Activated CD4-positive, alpha-beta T cell treated with anti-CD3 and anti-CD28 coated beads for 1 hour (primary cell): Measurements from ENCODE around the gene NRARP.
"Not testable (repeated sequence)": the region's sequence is repeated elsewhere in the genome, so short reads cannot be mapped to it uniquely, and the experiment has no call there.

Experiments used
- DNase-seq: peaks from one replicate; pipeline ENCODE4 v3.0.0-alpha.2; 2020

NRARP gene

DNA sequence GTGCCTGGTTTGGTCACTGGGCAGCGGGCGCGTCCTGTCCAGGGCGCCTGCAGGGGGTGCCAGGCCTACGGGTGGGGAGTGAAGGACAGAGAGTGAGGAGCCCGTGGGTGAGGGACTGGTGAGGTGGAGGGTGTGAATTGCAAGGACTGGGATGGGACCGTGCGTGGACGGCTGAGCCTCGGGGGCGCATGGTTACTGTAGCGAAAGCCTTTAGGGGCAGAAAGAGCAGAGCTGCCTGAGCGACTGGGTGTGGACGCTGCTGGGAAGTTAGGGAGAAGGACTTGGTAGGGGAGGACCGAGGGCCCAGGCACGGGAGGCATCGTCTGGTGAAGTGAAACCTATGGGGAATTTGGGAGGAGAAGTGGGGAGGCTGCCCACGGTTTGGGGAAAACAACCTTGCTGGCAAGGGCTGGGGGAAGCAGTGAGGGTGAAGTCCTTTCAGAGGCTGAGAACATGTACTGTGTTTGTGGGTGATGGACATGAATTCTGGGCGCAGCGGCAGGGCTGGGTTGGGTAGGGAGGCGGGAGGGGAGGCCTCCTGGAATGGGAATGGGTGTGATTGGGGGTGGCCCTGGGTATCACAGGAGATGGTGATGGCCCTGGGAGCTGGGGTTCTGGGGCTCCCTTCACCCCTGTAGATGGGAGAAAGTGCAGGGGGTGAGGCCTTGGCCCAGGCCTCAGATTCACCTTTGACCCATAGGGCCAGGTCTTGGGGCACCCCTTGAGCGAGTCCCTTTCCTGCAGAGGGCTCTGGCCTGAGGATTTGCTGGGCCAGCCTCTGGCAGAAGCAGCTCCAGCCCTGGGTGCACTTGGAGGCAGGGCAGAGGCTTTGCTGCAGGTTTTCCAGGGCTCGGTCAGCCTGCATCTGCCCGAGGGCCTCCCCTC, 26.2 kb downstream of the NRARP start:
- no peak for DNase-seq

DNA sequence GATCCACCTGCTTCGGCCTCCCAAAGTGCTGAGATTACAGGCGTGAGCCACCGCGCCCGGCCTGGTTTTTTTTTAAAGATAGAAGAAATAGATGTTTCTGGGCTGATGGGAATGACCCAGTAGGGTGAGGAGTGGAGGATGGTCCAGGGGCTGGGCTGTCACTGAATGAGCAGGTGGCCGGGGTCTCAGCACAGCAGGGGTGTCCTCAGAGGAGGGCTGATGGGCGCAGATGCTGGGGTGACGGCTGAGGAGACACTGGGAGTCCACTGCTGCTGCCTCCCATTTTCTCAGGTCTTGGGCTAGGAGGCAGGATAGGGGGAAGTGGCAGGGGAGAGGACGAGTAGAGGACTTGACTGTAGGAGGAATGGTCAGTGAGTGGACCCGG, 26.9 kb downstream of the NRARP start:
- DNase-seq = no peak

DNA sequence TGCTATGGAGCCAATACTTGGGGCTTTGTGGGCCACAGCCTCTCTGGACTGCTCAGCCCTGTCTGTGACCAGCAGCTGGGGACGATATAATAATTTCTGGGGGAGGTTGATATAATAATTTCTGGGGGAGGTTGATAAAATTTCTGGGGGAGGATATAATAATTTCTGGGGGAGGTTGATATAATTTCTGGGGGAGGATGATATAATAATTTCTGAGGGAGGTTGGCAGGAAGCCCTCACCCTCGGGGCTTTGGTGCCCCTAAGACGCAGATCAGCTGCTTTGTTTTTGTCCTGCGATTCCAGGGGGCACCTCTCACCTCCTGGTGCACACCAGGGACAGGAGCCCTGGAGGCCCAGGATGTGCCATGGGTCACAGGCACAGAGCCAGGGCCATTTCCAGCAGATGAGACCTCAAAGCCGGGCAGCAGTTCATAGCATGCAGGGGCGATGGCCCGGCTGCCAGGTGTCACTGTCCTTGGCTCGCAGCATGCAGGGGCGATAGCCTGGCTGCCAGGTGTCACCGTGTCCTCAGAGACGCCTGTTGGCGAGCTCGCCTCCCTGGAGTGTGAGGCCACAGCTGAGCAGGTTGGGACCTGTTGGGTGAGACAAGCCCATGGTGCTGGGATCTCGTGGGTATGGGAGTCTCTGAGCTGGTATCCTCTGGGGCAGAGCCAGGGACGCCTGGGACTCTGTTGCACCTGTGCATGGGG, 28.3 kb downstream of the NRARP start:
- DNase-seq = no peak

- DNase-seq = no peak
Measured at GRCh38 chr9:137273095-137273490, 29.0 kb downstream of the NRARP start.

- no peak for DNase-seq
Measured at GRCh38 chr9:137272241-137273094, 29.6 kb downstream of the NRARP start.

DNA sequence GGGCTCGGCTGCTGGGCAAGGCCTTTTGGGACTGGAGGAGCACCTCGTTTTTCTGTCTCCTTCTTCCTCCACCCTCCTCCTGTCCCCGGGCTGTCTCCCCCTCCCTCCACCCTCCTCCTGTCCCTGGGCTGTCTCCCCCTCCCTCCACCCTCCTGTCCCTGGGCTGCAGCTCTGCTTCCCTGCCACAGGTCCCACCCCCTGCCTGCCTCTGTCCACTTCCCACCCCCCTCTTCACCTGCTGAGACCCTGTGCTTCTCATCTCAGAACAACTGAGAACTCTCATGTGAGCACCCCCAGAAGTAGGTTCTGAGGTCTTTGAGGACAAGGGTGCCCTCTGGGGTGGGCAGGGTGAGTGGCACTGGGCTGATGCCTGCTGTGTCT, 30.4 kb downstream of the NRARP start:
- DNase-seq = no peak

DNA sequence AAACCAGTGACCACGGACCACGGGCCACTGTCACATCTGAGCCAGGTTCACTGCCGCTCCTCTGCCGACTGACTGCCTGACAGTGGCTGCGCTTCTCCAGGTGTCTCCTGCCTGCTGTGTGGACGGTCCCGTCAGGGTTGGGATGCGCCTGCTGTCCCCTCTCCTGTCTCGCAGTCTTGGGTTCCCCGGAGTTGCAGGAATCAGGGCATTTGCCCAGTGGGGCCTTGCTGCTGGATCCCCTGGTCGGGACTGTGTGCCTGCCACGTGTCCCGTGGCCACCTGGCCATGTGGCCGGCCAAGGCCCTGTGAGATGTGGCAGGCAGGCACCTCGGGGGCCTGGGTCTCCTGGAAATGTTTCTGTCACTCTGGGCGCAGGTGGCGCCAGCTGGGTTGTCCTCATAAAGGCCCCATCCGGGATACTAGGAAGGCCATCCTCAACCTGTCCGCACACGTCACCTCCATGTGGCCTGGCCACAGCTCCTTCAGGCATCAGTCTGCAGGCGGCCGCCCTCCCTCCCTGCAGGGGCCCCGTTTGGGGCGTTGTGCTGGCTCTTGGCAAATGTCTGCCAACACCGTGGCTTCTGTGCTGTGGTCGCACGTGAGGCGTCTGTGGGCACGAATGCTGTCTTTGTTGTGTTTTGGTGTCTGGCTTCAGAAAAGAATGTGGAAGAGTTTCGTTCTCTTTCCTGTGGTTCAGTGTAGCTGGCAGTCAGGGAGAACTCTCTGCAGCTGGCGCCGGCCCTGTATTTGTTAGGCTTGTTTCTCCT, 31.0 kb downstream of the NRARP start:
- no peak for DNase-seq

- no peak for DNase-seq
Measured at GRCh38 chr9:137269231-137269772, 32.8 kb downstream of the NRARP start.

DNA sequence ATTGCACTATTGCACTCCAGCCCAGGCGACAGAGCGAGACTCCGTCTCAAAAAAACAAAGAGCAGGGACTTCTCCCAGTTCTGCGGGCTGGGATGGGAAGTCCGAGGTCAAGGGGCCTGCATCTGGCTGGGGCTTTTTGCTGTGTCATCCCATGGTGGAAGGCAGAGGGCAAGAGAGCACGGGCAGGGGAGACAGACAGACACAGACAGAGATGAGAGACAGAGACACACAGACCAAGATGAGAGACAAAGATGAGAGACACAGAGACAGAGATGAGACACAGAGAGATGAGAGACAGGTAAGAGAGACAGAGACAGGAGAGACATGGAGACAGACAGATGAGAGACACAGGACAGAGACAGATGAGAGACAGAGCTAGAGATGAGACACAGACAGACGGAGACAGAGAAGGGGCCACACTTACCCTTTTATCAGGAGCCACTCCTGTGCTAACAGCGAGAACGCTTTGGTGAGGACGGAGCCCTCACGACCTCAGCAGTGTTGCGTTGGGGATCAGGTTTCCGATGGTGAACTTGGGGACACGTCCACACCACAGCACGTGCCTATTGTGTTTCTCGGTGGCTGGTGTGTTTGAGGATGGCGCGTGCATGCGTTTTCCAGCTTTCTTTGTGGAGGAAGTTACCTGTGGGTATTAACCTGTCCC, 33.4 kb downstream of the NRARP start:
- DNase-seq = no peak

GRCh38 chr9:137267933-137268355, 34.1 kb downstream of the NRARP start:
- DNase-seq = no peak

- DNase-seq = no peak
Measured at GRCh38 chr9:137266585-137267453, 35.3 kb downstream of the NRARP start.

GRCh38 chr9:137266162-137266527, 35.9 kb downstream of the NRARP start:
- DNase-seq = no peak

DNA sequence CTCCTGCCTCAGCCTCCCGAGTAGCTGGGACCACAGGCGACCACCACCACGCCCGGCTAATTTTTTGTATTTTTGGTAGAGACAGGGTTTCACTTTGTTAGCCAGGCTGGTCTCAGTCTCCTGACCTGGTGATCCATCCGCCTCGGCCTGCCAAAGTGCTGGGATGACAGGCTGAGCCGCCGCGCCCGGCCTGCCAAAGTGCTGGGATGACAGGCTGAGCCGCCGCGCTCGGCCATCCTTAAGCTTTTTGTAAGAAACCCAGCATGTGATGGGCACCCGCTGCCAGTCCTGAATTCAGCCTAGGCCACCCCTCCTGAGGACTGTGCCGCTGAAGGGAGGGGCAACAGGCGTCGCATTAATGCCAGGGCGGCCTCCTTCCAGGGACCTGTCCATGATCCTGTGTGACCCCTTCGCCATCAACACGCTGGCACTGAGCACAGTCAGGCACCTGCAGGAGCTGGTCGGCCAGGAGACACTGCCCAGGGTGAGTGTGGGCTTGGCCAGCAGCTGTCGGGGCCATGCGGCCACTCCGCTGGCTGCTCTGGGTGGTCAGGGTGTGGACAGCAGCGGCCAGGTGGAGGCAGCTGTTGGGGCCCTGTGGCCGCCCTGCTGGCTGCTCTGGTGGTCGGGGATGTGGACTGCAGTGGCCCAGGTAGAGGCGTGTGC, 36.4 kb downstream of the NRARP start:
- DNase-seq = no peak

DNA sequence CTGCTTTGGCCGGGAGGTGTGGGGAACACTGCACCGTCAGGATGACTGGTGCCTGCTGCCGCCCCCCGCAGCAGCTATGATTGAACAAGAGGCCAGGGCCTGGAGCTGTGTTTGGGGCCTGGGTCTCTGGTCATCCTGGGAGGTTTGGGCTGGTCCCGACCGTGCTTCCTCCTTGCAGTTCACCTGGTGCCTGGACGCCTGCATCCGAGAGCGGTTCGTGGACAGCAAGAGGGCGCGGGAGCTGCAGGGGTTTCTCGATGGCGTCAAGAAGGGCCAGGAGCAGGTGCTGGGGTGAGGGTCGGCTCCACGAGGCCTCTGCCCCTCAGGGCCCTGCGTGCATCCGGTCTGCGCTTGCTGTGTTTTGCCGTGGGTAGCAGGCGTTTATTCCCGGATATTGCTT, 38.0 kb downstream of the NRARP start:
- no peak for DNase-seq

DNA sequence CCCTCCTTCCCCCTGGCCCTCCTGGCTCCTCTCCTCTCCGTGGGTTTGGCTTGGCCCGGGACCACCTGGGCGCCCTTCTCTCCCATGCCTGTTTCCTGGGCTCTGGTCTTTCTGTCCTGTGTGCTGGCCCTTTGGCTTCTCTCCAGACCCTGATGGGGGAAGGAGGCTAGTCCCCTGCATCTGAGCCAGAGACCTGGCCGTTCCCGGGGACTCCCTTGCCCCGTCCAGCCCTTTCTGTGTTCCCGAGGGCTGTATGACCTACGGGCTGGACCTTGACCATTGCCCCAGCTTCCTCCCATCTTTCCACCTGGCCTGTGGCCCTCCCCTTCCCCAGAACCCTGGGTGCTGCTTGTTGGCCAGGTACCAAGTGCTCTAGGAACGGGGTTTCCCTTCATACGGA, 38.6 kb downstream of the NRARP start:
- no peak for DNase-seq

DNA sequence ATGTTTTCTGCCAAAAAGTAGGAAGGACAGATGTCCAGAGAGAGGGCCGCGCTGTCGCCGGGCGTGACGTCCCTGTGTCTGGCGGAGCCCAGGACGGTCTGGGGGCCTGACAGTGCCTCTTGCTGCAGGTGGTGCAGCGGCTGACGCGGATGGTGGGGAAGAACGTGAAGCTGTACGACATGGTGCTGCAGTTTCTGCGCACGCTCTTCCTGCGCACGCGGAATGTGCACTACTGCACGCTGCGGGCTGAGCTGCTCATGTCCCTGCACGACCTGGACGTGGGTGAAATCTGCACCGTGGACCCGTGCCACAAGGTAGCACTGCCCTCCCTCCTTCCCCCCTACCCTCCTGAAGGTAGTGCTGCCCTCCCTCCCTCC, 39.2 kb downstream of the NRARP start:
- DNase-seq = no peak

GRCh38 chr9:137262173-137262908, 39.7 kb downstream of the NRARP start:
- DNase-seq = not testable (repeated sequence)

DNA sequence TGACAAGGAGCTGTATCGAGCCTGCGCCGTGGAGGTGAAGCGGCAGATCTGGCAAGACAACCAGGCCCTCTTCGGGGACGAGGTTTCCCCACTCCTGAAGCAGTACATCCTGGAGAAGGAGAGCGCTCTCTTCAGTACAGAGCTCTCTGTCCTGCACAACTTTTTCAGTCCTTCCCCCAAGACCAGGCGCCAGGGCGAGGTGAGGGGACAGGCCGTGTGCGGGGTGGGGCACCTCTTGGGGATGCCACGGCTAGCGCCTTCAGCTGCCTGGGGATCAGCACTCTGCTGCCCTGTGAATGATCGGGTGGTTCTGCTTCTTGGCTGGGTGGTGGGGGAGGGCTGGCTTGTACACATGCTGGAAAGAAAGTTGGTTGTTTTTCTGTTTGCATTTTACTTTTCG, 45.2 kb downstream of the NRARP start:
- no peak for DNase-seq

- DNase-seq = no peak
Measured at GRCh38 chr9:137256362-137256761, 45.7 kb downstream of the NRARP start.
